Thyroid gland (tissue), 4 donors: Measurements from ENCODE around the gene MAN2B1.

ENCODE experiments used
- CTCF ChIP-seq, 6 experiments: fragments of 200-600 bp in 3 of 6; fragments of 450-650 bp in 3 of 6; sonication (generic) in 3 of 6; IDR thresholded peaks; one replicate each; pipeline ENCODE4 v1.5.1; 2016 to 2019; ENCODE audit warnings: antibody characterized with exemption in 6 of 6, mild to moderate bottlenecking in 2 of 6, inconsistent platforms in 1 of 6, moderate library complexity in 1 of 6
- POLR2A ChIP-seq, 2 donors: fragments of 450-650 bp; IDR thresholded peaks; one replicate each; pipeline ENCODE4 v1.6.1; 2017; ENCODE audit warnings: antibody characterized with exemption in 2 of 2, mild to moderate bottlenecking in 2 of 2, moderate library complexity in 1 of 2

DNA sequence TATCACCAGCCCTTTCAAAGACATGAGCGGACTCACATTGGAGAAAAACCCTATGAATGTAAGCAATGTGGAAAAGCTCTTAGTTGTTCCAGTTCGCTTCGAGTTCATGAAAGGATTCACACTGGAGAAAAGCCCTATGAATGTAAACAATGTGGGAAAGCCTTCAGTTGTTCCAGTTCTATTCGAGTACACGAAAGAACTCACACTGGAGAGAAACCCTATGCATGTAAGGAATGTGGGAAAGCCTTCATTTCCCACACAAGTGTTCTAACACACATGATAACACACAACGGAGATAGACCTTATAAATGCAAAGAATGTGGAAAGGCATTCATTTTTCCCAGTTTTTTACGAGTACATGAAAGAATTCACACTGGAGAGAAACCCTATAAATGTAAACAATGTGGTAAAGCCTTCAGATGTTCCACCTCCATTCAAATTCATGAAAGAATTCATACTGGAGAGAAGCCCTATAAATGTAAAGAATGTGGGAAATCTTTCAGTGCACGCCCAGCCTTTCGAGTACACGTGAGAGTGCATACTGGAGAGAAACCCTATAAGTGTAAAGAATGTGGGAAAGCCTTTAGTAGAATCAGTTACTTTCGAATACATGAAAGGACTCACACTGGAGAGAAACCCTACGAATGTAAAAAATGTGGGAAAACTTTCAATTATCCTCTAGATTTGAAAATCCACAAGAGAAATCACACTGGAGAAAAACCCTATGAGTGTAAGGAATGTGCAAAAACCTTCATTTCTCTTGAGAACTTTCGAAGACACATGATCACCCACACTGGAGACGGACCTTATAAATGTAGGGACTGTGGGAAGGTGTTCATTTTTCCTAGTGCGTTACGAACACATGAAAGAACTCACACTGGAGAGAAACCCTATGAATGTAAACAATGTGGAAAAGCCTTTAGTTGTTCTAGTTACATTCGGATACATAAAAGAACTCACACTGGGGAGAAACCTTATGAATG, 38.2 kb downstream of the MAN2B1 start:
- TF ChIP-seq POLR2A (IDR thresholded peaks at IDR 0.05), result no peak
- no peak for TF ChIP-seq CTCF (IDR thresholded peaks at IDR 0.05)
